Skin epidermis (tissue), 12 donors: Measurements from ENCODE around the gene ATP5F1B.

Experiments used
- H3K27ac ChIP-seq, 21 experiments: fragments of 200-600 bp; sonication (generic) in 11 of 21; one replicate each; pipeline ENCODE4 v1.5.0; 2020; ENCODE audit warnings: mild to moderate bottlenecking in 3 of 21, inconsistent platforms in 2 of 21, moderate library complexity in 2 of 21
- H3K4me3 ChIP-seq, 7 experiments: fragments of 200-600 bp; sonication (generic) in 2 of 7; one replicate each; pipeline ENCODE4 v1.5.0; 2020; ENCODE audit warnings: inconsistent platforms in 2 of 7, mild to moderate bottlenecking in 2 of 7, moderate library complexity in 1 of 7

ATP5F1B gene

GRCh38 chr12:56589783-56590182 lies 56.0 kb downstream of the ATP5F1B start:
- Histone ChIP-seq H3K4me3 (no peak overlapping the region), H3K27ac (no peak overlapping the region)
